Erythroblast (primary cell): ENCODE results near the gene ANKRD55.
"Not testable (repeated sequence)": the region's sequence is repeated elsewhere in the genome, so short reads cannot be mapped to it uniquely, and the experiment has no call there.

Experiments
- DNase-seq, 2 experiments: peaks; one replicate each; lab custom pipeline; 2025; lab: John Stamatoyannopoulos, UW
- GATA1 ChIP-seq: IDR thresholded peaks from 2 replicates; pipeline ENCODE4 v1.6.1; 2011; ENCODE audit warnings: low read depth, mild to moderate bottlenecking, control low read depth, low read length, moderate library complexity
- POLR2A ChIP-seq: IDR thresholded peaks from 2 replicates; pipeline ENCODE4 v1.6.1; 2011; ENCODE audit warnings: mild to moderate bottlenecking, low read length

Gene ANKRD55

DNA sequence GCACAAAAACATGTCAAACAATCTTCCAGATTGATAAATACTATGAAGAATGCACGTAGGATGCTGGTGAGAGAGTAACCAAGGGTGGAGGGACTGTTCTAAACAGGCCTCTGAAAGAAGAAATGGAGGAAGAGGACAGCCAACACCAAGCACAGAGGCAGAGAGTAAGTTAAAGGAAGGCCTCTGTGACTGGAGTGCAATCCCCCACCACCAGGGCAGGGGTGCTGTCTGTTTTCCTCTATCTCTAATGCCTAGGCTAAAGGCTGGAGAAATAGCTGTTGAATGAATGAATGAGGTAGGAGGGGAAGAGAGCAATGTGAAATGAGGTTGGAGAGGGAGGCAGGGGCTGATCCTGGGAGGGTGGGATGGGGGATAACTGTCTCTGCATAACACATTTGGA lies 88.9 kb downstream of the ANKRD55 start:
- TF ChIP-seq POLR2A (no peak), GATA1 (no peak)
- no peak for DNase-seq

GRCh38 chr5:56143373-56143714 lies 89.8 kb downstream of the ANKRD55 start:
- DNase-seq = no peak

DNA sequence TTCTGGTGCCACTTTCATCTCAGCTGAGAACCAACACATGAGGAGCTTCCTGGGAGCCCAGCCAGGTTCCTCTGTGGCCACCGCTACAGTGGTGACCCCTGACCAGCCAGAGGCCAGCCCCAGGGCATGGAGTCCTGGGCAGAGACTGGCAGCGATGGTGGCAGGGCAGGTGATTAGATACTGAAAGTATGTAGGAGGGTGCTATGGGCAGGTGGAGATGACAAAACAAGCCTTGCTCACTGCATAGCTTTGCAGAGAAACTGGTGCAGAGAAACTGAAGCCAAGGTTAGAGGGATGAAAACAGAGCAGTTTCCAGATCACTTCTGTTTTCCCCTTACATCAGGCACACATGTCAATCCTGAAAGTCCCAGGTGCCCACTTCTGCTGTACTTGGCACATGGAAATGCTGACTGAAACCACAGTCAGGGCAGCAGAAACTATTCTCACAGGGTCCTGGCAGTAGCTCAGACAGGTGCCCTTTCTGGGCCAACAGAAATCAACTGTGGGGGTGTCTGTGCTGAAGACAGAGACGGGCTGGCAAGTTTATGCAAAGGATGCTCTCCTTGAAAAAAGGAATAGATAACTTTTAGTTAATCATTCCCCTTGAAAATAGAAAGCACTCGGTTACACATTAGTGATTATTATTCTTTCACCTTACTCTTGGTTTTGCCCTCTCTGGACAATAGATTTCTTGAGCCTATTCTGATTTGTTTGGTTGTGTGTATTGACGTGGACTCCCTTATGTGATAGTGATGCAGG lies 90.3 kb downstream of the ANKRD55 start:
- no peak for DNase-seq
- no peak for TF ChIP-seq GATA1
- no peak for TF ChIP-seq POLR2A

More at GRCh38 chr5:56143373-56143714, 89.8 kb downstream of the ANKRD55 start:
- no peak for TF ChIP-seq POLR2A
- no peak for TF ChIP-seq GATA1

- DNase-seq = no peak
- TF ChIP-seq GATA1 (no peak), POLR2A (no peak)
These were observed 90.9 kb downstream of the ANKRD55 start for GRCh38 chr5:56142233-56142613.

- no peak for DNase-seq
- TF ChIP-seq POLR2A (no peak), GATA1 (no peak)
These were observed 93.1 kb downstream of the ANKRD55 start for GRCh38 chr5:56140073-56140472.

GRCh38 chr5:56130664-56131063 lies 102.5 kb downstream of the ANKRD55 start:
- TF ChIP-seq POLR2A (no peak), GATA1 (no peak)
- no peak for DNase-seq

- no peak for DNase-seq
These were observed 103.8 kb downstream of the ANKRD55 start for GRCh38 chr5:56129288-56129687.

GRCh38 chr5:56128113-56128512 lies 105.0 kb downstream of the ANKRD55 start:
- TF ChIP-seq GATA1 = no peak
- no peak for TF ChIP-seq POLR2A

More at GRCh38 chr5:56129288-56129687, 103.8 kb downstream of the ANKRD55 start:
- no peak for TF ChIP-seq POLR2A
- TF ChIP-seq GATA1 = no peak

GRCh38 chr5:56126487-56127179 lies 106.5 kb downstream of the ANKRD55 start:
- no peak for TF ChIP-seq GATA1
- no peak for TF ChIP-seq POLR2A
- DNase-seq = no peak

More at GRCh38 chr5:56128113-56128512, 105.0 kb downstream of the ANKRD55 start:
- peak in 1 of 2 experiments; percentile 20 for DNase-seq

DNA sequence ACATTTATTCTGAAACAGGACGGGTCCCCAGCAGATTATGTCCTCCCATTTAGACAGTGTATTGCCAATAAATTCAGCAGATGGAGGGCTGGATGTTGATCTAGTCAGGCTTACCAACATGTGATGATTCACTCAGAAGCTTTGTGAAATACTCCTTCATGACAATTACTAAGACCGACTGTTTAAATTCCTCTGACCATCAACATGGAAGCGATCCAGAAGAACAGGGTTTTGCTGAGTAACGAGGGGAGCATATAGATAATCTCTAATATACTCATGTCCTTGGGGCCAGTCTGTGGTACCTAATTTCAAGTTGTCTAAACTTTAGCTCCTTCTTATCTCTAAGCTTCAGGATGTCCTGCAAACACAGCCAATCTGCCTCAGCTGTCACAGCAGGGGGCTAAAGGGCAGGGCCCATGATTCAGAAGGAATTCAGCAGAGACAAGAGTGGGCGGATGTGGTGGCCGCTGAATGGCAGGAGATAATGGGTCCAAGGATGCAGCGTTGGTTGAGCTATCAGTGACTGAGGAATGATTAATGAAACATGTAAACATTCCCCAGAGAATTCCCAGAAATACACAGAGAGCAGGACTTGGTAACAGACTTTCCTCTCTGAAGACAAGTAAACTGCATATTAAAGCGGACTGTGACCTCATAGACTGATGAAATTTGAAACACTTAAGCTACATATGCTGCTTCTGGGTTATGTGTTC lies 109.4 kb downstream of the ANKRD55 start:
- peak; percentile 35 for TF ChIP-seq POLR2A
- TF ChIP-seq GATA1 = peak; percentile 95
- DNase-seq = peak; percentile 96 to 99

GRCh38 chr5:56122360-56122985 lies 110.7 kb downstream of the ANKRD55 start:
- not testable (repeated sequence) for DNase-seq

GRCh38 chr5:56119050-56119449 lies 114.1 kb downstream of the ANKRD55 start:
- TF ChIP-seq POLR2A = no peak
- no peak for TF ChIP-seq GATA1
- no peak for DNase-seq

DNA sequence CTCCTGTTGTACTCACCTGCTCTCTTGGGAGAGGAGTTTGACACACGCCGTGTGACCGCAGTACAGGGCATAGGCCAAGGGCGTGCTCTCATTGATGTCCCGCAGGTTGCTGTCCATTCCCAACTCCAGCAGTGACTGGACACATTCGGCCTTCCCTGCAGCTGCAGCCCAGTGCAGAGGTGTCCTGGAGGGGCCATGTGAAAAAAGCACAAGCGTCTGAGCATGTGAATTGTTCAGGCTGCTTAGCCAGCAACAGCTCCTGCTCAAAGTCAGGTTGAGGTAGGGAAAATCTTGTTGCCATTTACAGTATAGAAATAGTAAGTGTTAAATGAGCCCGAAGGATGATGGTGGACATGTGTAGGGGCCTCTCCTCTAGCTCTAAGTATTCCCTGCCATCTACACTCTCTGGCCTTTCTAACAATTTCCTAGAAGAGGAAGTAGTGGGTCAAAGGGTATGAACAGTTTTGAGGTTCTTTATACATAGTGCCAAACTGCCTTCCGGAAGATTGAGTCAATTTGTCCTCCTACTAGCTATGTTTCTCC lies 116.5 kb downstream of the ANKRD55 start:
- no peak for DNase-seq
- TF ChIP-seq GATA1 (no peak), POLR2A (no peak)
